ENCODE measurements around the gene NALCN.
"Not testable (repeated sequence)": the region's sequence is repeated elsewhere in the genome, so short reads cannot be mapped to it uniquely, and the experiment has no call there.

Gene NALCN

GRCh38 chr13:101341464-101341863 is 74.8 kb downstream of the NALCN start:
- DNase-seq (ENCODE audit: low read depth, low spot score), result no peak

- no peak for DNase-seq (ENCODE audit: low read depth, low spot score)
Measured at GRCh38 chr13:101339202-101339601, 77.1 kb downstream of the NALCN start.

GRCh38 chr13:101332583-101332982 is 83.7 kb downstream of the NALCN start:
- no peak for DNase-seq (ENCODE audit: low read depth, low spot score)

- no peak for DNase-seq (ENCODE audit: low read depth, low spot score)
Measured at GRCh38 chr13:101331731-101332130, 84.6 kb downstream of the NALCN start.

GRCh38 chr13:101327871-101328270 is 88.4 kb downstream of the NALCN start:
- no peak for DNase-seq (ENCODE audit: low read depth, low spot score)

GRCh38 chr13:101326710-101327109 is 89.6 kb downstream of the NALCN start:
- DNase-seq (ENCODE audit: low read depth, low spot score), result no peak

GRCh38 chr13:101325423-101325822 is 90.9 kb downstream of the NALCN start:
- DNase-seq (ENCODE audit: low read depth, low spot score), result no peak

GRCh38 chr13:101323601-101324000 is 92.7 kb downstream of the NALCN start:
- no peak for DNase-seq (ENCODE audit: low read depth, low spot score)

- no peak for DNase-seq (ENCODE audit: low read depth, low spot score)
Measured at GRCh38 chr13:101317986-101318523, 98.3 kb downstream of the NALCN start.

- DNase-seq (ENCODE audit: low read depth, low spot score), result not testable (repeated sequence)
Measured at GRCh38 chr13:101313479-101313878, 102.8 kb downstream of the NALCN start.

- DNase-seq (ENCODE audit: low read depth, low spot score), result no peak
Measured at GRCh38 chr13:101309014-101309619, 107.2 kb downstream of the NALCN start.

- DNase-seq (ENCODE audit: low read depth, low spot score), result no peak
Measured at GRCh38 chr13:101308247-101309013, 107.9 kb downstream of the NALCN start.

GRCh38 chr13:101307181-101307701 is 109.1 kb downstream of the NALCN start:
- no peak for DNase-seq (ENCODE audit: low read depth, low spot score)

GRCh38 chr13:101306773-101307172 is 109.5 kb downstream of the NALCN start:
- no peak for DNase-seq (ENCODE audit: low read depth, low spot score)

GRCh38 chr13:101305981-101306411 is 110.3 kb downstream of the NALCN start:
- DNase-seq (ENCODE audit: low read depth, low spot score), result no peak

GRCh38 chr13:101303521-101303920 is 112.8 kb downstream of the NALCN start:
- no peak for DNase-seq (ENCODE audit: low read depth, low spot score)

- no peak for DNase-seq (ENCODE audit: low read depth, low spot score)
Measured at GRCh38 chr13:101301053-101301452, 115.3 kb downstream of the NALCN start.

- no peak for DNase-seq (ENCODE audit: low read depth, low spot score)
Measured at GRCh38 chr13:101300531-101300930, 115.8 kb downstream of the NALCN start.

GRCh38 chr13:101298517-101298916 is 117.8 kb downstream of the NALCN start:
- DNase-seq (ENCODE audit: low read depth, low spot score), result no peak

GRCh38 chr13:101297794-101298193 is 118.5 kb downstream of the NALCN start:
- DNase-seq (ENCODE audit: low read depth, low spot score), result no peak

GRCh38 chr13:101292711-101293110 is 123.6 kb downstream of the NALCN start:
- DNase-seq (ENCODE audit: low read depth, low spot score), result no peak

GRCh38 chr13:101291646-101292515 is 124.4 kb downstream of the NALCN start:
- no peak for DNase-seq (ENCODE audit: low read depth, low spot score)

Measured in activated naive CD8-positive, alpha-beta T cell treated with anti-CD3 and anti-CD28 coated beads, Interleukin-2, amount 50 U/mL, for 16 hours (primary cell).